Activated T-cell treated with anti-CD3 and anti-CD28 coated beads for 1 hour (primary cell): ENCODE results near the gene ELFN1.
"Not testable (repeated sequence)": the region's sequence is repeated elsewhere in the genome, so short reads cannot be mapped to it uniquely, and the experiment has no call there.

Source experiments
- DNase-seq: peaks from one replicate; pipeline ENCODE4 v3.0.0-alpha.2; 2020; ENCODE audit warnings: low read depth

ELFN1 gene

GRCh38 chr7:1709281-1709680 is 39.2 kb downstream of the ELFN1 start:
- DNase-seq, result no peak

- DNase-seq, result no peak
These were observed 39.8 kb downstream of the ELFN1 start for GRCh38 chr7:1709900-1710299.

- no peak for DNase-seq
These were observed 40.9 kb downstream of the ELFN1 start for GRCh38 chr7:1710936-1711335.

- no peak for DNase-seq
These were observed 42.9 kb downstream of the ELFN1 start for GRCh38 chr7:1712907-1713501.

GRCh38 chr7:1713502-1714484 is 43.7 kb downstream of the ELFN1 start:
- DNase-seq, result no peak

GRCh38 chr7:1714583-1715330 is 44.7 kb downstream of the ELFN1 start:
- no peak for DNase-seq

GRCh38 chr7:1715331-1715625 is 45.2 kb downstream of the ELFN1 start:
- no peak for DNase-seq

- no peak for DNase-seq
These were observed 45.6 kb downstream of the ELFN1 start for GRCh38 chr7:1715671-1716074.

GRCh38 chr7:1716263-1717094 is 46.4 kb downstream of the ELFN1 start:
- no peak for DNase-seq

- DNase-seq, result no peak
These were observed 47.0 kb downstream of the ELFN1 start for GRCh38 chr7:1717095-1717483.

GRCh38 chr7:1717903-1718676 is 48.0 kb downstream of the ELFN1 start:
- DNase-seq, result no peak

GRCh38 chr7:1718850-1719249 is 48.8 kb downstream of the ELFN1 start:
- not testable (repeated sequence) for DNase-seq

GRCh38 chr7:1719256-1719655 is 49.2 kb downstream of the ELFN1 start:
- DNase-seq, result not testable (repeated sequence)

GRCh38 chr7:1719913-1720312 is 49.8 kb downstream of the ELFN1 start:
- DNase-seq, result no peak

- DNase-seq, result no peak
These were observed 50.2 kb downstream of the ELFN1 start for GRCh38 chr7:1720326-1720725.

GRCh38 chr7:1721047-1721690 is 51.1 kb downstream of the ELFN1 start:
- no peak for DNase-seq

GRCh38 chr7:1723254-1723653 is 53.2 kb downstream of the ELFN1 start:
- no peak for DNase-seq

GRCh38 chr7:1724118-1724910 is 54.2 kb downstream of the ELFN1 start:
- no peak for DNase-seq

- no peak for DNase-seq
These were observed 55.2 kb downstream of the ELFN1 start for GRCh38 chr7:1725199-1725690.
